ENCODE data around the gene LLGL1.

The LLGL1 gene

GRCh38 chr17:18278867-18279266, 53.4 kb downstream of the LLGL1 start:
- DNase-seq: no peak

DNA sequence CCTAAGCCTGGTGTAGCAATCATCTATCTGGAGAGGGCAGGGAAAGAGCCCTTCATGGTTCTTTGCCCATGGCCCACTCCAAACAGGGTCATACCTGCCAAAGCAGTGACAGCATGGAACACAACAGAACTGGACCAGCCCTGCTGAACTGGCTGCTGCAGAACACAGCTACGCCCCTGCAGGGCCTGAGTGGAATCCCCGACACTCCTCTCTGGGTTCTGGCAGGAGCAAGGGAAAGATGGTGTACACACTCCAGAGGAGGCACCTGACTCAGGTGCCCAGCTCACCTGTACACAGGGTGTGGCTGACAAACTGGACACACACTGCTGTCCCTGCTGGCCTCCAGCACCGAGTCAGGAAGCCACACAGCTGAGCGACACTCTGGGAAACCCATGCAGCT, 54.8 kb downstream of the LLGL1 start:
- DNase-seq: no peak

GRCh38 chr17:18280766-18281371, 55.4 kb downstream of the LLGL1 start:
- DNase-seq: no peak

GRCh38 chr17:18281788-18282187, 56.4 kb downstream of the LLGL1 start:
- DNase-seq: no peak

DNA sequence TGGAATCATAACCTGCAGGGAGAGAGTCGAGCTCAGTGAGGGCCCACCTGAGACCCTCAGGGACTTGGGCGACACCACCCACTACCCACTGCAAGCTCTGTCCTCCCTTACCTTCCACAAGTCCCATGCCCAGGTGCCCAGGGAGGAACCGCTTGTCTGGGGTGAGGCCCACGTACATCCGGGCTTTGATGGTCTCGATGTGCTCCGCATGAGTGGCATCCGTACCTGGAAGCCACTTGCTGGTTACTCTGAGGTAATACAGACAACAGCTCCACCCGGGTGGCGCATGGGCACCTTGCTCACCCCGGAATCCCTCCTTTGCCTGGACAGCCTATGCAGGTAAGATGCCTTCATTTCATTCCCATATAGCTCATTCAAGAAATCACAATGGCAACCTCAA, 59.9 kb downstream of the LLGL1 start:
- DNase-seq: no peak

DNA sequence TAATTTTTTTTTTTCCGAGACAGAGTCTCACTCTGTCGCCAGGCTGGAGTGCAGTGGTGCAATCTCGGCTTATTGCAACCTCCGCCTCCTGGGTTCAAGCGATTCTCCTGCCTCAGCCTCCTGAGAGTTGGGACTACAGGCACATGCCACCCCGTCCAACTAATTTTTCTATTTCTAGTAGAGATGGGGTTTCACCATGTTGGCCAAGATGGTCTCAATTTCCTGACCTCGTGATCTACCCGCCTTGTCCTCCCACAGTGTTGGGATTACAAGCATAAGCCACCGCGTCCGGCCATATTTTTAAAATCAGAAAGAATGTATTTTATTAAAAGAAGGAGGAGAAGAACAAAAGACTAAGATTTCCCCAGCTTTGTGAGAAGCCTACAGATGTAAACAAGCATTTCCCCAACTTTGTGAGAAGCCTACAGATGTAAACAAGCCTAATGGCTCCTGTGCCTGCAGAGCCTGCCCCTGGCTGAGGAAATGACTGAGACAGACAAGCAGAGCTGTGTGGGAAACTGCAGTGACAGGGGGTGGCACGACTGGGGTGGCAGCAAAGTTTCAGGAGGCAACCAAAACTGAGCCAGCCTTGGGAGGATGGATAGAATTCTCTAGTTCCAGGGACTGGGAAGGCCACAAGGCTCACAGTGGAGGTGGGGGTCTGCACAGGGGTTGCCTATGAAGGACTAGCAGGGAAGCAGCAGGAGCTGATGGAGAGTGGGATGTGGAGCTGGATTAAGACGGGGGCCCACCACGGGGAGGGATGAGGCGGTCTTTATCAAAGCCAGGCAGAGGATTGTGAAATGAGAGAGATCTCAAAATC, 66.5 kb downstream of the LLGL1 start:
- no peak for DNase-seq

Measured in stimulated activated CD4-positive, alpha-beta T cell treated with anti-CD3 and anti-CD28 coated beads, Interleukin-1b, Interleukin-23, amount 100 ng/mL, for 48 hours (primary cell).